Ectodermal cell (in vitro differentiated cells): ENCODE results near the gene HEXD.
"Not testable (repeated sequence)": the region's sequence is repeated elsewhere in the genome, so short reads cannot be mapped to it uniquely, and the experiment has no call there.

Experiments
- H3K27ac ChIP-seq: 2 replicates; pipeline ENCODE4 v1.7.0; 2013; ENCODE audit warnings: mild to moderate bottlenecking, low read depth, low read length; ENCODE audit not compliant: insufficient read depth, poor library complexity, severe bottlenecking
- H3K27me3 ChIP-seq: 2 replicates; pipeline ENCODE4 v1.7.0; 2013; ENCODE audit warnings: mild to moderate bottlenecking, low read length; ENCODE audit not compliant: insufficient read depth, control insufficient read depth, poor library complexity, severe bottlenecking
- H3K36me3 ChIP-seq: one replicate; pipeline ENCODE4 v1.7.0; 2013; ENCODE audit warnings: low read length; ENCODE audit not compliant: control insufficient read depth, insufficient read depth
- H3K4me1 ChIP-seq: one replicate; pipeline ENCODE4 v1.7.0; 2013; ENCODE audit warnings: low read length; ENCODE audit not compliant: control insufficient read depth, insufficient read depth
- H3K4me3 ChIP-seq: 2 replicates; pipeline ENCODE4 v1.7.0; 2013; ENCODE audit warnings: low read depth, low read length, control low read depth; ENCODE audit not compliant: insufficient read depth
- H3K9me3 ChIP-seq: 2 replicates; pipeline ENCODE4 v1.7.0; 2013; ENCODE audit warnings: mild to moderate bottlenecking, low read length, moderate library complexity; ENCODE audit not compliant: control insufficient read depth
- WGBS, 2 experiments: methylation state at CpG; one replicate each; pipeline ENCODE4 v1.1.7; 2013; ENCODE audit warnings: missing lambda C conversion rate in 2 of 2; 5-methylcytosine and 5-hydroxymethylcytosine counted together

HEXD gene

DNA sequence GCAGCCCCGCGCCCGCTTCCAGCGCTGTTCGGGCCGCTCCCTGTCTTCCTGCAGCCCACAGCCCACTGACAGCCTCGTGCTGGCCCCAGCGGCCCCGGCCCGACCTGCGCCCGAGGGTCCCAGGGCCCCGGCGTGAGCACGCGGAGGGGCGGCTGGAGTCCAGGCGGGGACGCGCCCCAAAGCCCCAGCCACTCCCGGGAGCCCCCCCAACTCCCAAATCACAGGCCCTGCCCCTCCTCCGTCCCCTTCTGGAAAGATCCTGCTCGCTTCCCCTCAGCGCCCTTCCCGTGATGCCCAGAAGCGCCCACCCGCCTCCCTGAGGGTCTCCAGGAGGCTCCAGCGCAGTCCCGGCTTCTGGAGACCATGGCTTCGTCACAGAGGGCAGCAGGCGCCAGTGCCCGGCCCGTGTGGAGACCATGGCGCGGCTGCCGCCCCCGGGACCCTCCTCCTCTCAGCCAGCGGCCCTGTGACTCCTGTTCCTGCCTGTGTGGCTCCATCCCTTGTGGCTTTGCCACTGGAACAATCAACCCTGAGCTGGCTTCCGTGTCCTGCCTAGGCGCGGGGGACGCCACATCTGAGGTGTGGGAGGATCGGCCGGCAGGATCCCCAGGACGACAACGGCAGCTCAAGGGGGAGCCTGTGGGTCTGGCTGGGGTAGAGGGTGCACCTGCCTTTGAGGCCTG is 42.6 kb upstream of the HEXD start:
- peaks cover 55% of the 10 kb centered on the region for H3K27me3 ChIP-seq
- peaks cover 10% of the 10 kb centered on the region for H3K4me1 ChIP-seq
- 91 to 94% methylated on average over 46 of the region's 46 CpGs for WGBS, 2 experiments
- H3K36me3 ChIP-seq = no peaks in the 10 kb centered on the region
- no peak overlapping the region for H3K4me3 ChIP-seq
- H3K9me3 ChIP-seq = no peaks in the 10 kb centered on the region
- no peak overlapping the region for H3K27ac ChIP-seq

DNA sequence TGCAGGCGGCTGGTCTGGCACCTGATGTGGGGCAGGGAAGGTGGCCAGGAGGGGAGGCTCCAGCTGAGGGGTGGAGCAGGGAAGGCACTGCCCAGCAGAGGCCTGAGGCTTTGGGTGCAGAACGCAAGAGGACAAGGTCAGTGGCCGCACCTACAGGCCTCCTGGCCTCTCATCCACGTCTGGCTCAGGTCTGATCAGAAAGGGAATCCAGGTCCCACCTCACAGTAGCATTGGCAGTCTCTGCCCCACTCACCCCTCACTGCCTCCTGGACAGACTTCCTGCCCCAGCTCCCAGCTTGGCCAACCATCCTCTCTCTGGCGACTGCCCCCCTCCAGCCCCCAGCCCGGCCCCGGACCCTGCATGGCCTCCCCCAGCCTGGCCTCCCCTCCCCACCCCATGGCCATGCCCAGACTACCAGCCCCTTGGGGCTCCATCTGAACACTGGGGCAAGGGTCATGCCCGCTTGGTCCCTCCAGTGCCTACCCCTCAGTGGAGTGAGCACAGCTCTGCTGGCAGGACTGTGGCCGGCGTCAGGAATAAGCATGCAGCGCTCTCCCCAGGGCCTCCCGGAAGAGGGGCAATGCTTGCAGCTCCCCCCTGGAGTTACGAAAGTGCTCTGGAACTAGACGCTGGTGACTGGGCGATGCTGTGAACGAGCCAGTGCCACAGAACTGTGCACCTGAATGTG is 42.0 kb upstream of the HEXD start:
- Histone ChIP-seq H3K36me3 (no peaks in the 10 kb centered on the region), H3K9me3 (no peaks in the 10 kb centered on the region), H3K27ac (no peak overlapping the region), H3K4me1 (peaks cover 10% of the 10 kb centered on the region), H3K27me3 (peaks cover 48% of the 10 kb centered on the region), H3K4me3 (no peak overlapping the region)
- WGBS, 2 experiments = 91 to 92% methylated on average over 15 to 16 of the region's 16 CpGs

DNA sequence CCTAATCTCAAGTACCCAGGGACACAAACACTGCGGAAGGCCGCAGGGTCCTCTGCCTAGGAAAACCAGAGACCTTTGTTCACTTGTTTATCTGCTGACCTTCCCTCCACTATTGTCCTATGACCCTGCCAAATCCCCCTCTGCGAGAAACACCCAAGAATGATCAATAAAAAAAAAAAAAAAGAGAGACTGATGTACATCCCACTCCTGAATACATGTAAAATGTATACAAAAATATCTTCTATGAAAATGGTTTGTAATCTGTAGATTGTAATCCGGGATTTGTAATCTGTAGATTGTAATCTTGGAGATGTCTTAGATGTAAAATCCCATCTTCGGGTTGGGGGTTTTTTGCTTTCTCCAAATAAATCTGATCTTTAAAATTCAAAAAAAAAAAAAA is 40.9 kb upstream of the HEXD start:
- H3K4me3 ChIP-seq, H3K27ac ChIP-seq, H3K36me3 ChIP-seq, H3K4me1 ChIP-seq, H3K9me3 ChIP-seq: not testable (repeated sequence)
- peaks cover 37% of the 10 kb centered on the region for H3K27me3 ChIP-seq
- WGBS, 2 experiments = 90 to 92% methylated on average over 2 of the region's 5 CpGs

DNA sequence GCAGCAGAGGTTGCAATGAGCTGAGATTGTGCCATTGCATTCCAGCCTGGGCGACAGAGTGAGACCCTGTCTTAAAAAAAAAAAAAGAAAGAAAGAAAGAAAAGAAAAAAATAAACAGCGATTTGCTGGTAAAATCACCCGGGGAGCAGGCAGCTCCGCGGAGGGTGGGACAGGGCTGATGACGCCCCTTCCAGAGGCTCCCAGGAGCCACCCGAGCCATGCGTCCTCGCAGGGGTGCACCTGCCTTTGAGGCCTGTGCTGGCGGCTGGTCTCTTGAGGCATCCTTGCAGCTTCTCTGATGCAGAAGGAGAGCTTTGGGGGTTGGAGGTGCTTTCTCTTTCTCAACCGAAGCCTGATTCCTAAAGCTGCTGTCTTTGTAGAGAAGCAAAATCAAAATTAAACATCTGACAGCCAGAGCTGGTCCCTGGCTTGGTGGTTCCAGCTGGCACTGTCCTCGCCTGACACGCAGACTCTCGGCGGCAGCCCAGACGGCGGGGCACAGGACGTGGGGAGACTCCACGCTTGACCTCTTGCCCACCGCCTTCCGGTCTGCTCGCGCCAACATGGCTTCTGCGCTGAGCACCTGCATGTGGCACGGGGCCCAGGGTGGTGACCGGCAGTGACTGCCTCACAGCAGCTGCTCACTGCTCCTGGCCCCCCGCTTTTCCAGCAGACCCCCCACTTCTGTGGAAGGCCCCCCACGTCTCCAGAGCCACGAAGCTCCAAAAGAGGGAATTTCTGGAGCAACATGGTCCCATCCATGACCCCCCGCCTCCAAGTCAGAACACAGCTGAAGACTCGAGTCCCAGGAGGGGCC is 40.0 kb upstream of the HEXD start:
- Histone ChIP-seq H3K4me1 (no peaks in the 10 kb centered on the region), H3K27me3 (peaks cover 28% of the 10 kb centered on the region), H3K36me3 (no peaks in the 10 kb centered on the region), H3K9me3 (no peaks in the 10 kb centered on the region), H3K4me3 (no peak overlapping the region), H3K27ac (no peak overlapping the region)
- WGBS, 2 experiments = 93 to 94% methylated on average over 31 of the region's 31 CpGs

DNA sequence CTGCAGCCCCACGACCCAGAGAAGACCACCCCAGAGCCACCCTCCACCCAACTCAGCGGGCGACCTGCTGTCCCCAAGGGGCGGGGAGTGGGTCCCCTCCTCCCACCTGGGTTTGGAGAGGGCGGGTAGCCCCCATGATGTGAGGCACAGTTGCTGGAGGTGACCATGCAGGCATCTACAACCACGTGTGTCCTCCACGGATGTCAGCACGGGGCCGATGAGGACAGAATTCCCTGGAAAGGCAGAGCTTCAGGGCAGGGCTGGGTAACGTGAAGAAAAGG is 39.5 kb upstream of the HEXD start:
- Histone ChIP-seq H3K4me1 (no peaks in the 10 kb centered on the region), H3K27me3 (peaks cover 23% of the 10 kb centered on the region), H3K9me3 (no peaks in the 10 kb centered on the region), H3K27ac (no peak overlapping the region), H3K4me3 (no peak overlapping the region), H3K36me3 (no peaks in the 10 kb centered on the region)
- WGBS, 2 experiments = 88 to 89% methylated on average over 10 of the region's 10 CpGs

DNA sequence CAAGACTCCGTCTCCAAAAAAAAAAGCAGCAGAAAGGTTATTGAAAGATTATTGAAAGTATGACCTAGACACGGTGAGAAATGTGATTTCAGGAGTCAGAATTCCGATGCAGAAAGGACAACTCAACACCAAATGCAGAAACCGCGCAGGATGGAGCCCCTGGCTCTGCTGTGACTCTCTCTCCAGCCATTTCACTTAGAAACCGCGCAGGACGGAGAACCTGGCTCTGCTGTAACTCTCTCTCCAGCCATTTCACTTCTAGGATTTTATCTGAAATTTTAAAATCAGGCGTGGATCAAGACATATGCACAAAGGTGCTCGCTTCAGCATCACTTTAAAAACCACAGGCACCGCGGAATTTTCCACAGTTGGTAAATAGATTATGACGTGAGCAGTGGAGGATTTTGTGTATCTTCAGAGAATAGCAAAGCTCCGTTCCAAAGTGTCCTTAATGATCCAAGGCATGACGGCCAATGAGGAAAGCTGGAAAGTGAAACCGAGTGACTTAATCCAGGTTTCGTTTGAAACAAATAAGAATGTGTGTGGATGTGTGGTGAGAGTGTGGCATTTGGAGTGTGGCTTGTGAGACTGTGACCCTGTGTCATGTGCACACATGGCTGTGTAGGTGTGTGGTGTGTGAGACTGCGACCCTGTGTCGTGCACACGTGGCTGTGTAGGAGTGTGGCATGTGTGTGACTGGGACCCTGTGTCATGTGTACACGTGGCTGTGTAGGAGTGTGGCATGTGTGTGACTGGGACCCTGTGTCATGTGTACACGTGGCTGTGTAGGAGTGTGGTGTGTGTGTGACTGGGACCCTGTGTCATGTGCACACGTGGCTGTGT is 37.1 kb upstream of the HEXD start:
- no peak overlapping the region for H3K4me3 ChIP-seq
- no peak overlapping the region for H3K27ac ChIP-seq
- WGBS, 2 experiments = 89 to 90% methylated on average over 23 of the region's 23 CpGs

DNA sequence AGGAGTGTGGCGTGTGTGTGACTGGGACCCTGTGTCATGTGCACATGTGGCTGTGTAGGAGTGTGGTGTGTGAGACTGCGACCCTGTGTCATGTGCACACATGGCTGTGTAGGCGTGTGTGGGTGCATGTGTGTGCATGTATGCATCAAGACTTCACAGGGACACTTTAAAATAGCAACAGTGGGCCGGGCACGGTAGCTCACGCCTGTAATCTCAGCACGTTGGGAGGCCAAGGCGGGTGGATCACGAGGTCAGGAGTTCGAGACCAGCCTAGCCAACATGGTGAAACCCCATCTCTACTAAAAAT is 36.5 kb upstream of the HEXD start:
- H3K27me3 ChIP-seq, H3K9me3 ChIP-seq, H3K4me3 ChIP-seq, H3K36me3 ChIP-seq, H3K27ac ChIP-seq: not testable (repeated sequence)
- H3K4me1 ChIP-seq = peaks cover 12% of the 10 kb centered on the region
- 92 to 93% methylated on average over 10 of the region's 10 CpGs for WGBS, 2 experiments

More for the DNA sequence above, 37.1 kb upstream of the HEXD start:
- Histone ChIP-seq H3K36me3 (no peaks in the 10 kb centered on the region), H3K9me3 (no peaks in the 10 kb centered on the region), H3K27me3 (no peaks in the 10 kb centered on the region), H3K4me1 (peaks cover 7% of the 10 kb centered on the region)

DNA sequence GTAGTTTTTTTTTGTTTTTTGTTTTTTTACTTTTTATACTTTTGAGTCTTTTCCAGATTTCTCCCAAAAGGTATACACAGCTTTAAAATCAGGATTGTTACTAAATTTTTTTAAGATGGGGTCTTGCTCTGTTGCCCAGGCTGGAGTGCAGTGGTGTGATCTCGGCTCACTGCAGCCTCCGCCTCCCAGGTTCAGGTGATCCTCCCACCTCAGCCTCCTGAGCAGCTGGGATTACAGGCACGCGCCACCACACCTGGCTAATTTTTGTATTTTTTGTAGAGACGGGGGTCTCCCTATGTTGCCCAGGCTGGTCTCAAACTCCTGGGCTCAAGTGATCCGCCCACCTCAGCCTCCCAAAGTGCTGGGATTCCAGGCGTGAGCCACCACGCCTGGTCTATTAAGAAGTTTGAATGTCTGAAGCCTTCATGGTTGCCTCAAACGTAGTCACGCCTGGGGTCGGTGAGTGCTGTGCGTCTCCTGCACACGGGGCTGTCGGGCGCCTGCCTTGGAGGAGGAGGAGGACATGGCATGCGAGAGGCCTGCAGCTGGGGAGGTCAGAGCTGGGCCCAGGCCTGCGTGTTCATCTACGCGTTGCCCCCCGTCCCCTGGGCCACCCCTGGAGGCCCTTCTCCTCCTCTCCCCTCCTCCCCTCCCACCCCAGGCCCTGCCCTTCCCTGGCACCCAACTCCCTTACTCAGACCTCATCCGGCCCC is 35.8 kb upstream of the HEXD start:
- not testable (repeated sequence) for H3K4me3 ChIP-seq, H3K9me3 ChIP-seq, H3K27ac ChIP-seq, H3K36me3 ChIP-seq, H3K27me3 ChIP-seq
- H3K4me1 ChIP-seq = peaks cover 14% of the 10 kb centered on the region
- 91 to 94% methylated on average over 21 of the region's 21 CpGs for WGBS, 2 experiments

DNA sequence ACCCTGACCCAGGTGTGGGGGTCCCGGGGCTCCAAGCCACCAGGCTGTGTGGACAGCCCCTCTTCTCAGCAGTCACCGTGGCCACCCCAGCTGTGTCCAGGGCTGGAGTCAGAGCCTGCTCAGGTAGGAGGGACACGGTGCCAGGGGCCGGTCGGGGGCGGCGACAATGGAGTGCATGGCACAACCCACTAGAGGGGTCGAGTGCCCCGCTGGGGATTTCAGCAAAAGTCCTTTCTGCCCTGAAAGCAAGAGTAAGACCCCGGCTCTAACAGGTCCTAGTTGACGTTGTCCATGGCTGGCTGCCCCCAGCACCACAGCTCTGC is 35.3 kb upstream of the HEXD start:
- peaks cover 14% of the 10 kb centered on the region for H3K4me1 ChIP-seq
- H3K27ac ChIP-seq = no peak overlapping the region
- no peak overlapping the region for H3K4me3 ChIP-seq
- H3K27me3 ChIP-seq = no peaks in the 10 kb centered on the region
- H3K9me3 ChIP-seq = no peaks in the 10 kb centered on the region
- WGBS, 2 experiments = 90 to 92% methylated on average over 11 of the region's 11 CpGs
- H3K36me3 ChIP-seq = no peaks in the 10 kb centered on the region
